NCI-H748 treated with DMSO at 0.1 percent for 48 hours (cell line): Measurements from ENCODE around the gene ISCA1.

Source experiments
- DNase-seq: peaks from one replicate; lab custom pipeline; 2025; lab: John Stamatoyannopoulos, UW

Gene ISCA1

DNA sequence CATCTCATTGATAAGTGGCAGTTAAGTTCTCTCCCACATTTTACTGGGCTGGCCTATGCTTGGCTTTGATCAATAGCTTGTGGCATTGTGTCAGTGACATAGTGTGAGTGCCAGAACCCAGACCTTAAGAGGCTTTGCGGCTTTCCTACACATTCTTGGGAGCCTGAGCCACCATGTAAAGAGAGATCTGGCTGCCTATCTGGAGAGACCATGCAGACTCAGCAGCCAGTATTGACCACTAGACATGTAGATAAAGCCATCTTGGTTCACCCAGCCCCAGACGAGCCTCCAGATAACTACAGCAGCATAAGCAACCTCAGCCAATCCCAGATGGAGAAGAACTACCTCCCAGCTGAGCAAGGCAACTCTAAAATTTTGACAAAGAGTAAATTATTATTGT is 51.5 kb downstream of the ISCA1 start:
- DNase-seq: no peak

DNA sequence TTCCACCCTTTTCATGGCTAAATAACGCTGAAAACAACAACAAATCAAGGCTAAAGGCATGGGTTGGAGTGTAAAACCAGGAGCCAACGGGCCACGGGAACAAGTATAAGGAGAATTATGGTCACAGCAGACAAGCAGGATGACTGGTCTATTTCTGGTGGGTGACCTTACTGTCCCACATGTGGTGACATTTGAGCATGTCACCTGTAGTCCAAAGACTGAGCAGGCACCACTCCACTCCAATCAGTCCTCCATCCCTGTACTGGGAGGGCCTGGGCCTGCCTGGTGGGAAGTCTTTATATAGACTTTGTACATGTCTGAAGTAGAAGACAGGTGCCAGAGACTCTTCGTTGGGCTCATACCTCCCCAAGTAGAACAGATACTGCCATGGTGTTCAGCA is 59.7 kb downstream of the ISCA1 start:
- no peak for DNase-seq

DNA sequence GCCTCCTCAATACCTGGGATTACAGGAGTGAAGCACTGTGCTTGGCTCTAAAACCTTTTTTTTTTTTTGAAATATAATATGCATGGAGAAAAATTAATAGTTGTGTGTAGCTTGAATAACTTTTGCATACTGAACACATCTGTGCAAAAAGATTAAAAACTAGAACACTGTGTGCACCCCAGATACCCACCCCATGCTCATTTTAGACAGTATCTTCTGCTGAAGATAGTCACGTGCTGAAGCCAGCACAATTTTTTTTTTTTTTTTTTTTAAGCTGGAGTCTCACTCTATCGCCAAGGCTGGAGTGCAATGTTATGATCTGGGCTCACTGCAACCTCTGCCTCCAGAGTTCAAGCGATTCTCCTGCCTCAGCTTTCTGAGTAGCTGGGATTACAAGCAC is 62.7 kb downstream of the ISCA1 start:
- no peak for DNase-seq

DNA sequence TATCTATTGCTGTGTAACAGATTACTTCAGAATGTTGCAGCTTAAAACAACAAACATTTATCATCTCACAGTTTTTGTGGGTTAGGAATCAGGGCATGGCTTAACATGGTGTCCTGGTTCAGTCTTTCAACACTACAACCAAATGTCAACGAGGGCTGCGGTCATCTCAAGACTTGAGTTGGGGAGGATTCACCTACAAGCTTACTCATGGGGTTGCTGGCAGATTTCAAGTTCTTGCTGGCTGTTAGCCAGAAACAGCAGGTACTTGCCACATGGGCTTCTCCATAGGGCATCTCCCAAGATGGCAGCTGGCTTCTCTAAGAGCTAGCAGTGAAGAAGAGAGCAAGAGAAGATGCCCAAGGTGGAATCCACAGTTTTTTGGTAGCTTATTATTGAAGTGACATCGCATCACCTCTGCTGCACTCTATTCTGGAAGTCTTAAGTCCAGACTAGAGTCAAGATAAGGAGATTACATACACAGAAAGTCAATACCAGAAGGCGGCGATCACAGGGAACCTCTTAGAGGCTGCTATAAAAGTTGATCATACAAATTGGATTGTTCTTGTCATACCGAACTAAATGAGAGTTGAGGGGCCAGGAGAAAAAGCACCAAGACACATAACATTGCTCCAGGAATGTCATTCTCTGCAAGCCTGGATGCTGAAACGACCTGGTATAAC is 65.1 kb downstream of the ISCA1 start:
- DNase-seq: no peak
